WI38 (cell line): ENCODE results near the gene TCP11.

Source experiments
- H3K4me3 ChIP-seq: 2 replicates; pipeline ENCODE4 v1.5.1; 2011; ENCODE audit warnings: low read depth, mild to moderate bottlenecking, control low read depth, low read length
- TF ChIP-seq, protein P1 (sequence below): IDR thresholded peaks from 2 replicates; pipeline ENCODE4 v1.5.1; 2012; ENCODE audit warnings: low read depth, mild to moderate bottlenecking, control low read depth, low read length

The TCP11 gene

DNA sequence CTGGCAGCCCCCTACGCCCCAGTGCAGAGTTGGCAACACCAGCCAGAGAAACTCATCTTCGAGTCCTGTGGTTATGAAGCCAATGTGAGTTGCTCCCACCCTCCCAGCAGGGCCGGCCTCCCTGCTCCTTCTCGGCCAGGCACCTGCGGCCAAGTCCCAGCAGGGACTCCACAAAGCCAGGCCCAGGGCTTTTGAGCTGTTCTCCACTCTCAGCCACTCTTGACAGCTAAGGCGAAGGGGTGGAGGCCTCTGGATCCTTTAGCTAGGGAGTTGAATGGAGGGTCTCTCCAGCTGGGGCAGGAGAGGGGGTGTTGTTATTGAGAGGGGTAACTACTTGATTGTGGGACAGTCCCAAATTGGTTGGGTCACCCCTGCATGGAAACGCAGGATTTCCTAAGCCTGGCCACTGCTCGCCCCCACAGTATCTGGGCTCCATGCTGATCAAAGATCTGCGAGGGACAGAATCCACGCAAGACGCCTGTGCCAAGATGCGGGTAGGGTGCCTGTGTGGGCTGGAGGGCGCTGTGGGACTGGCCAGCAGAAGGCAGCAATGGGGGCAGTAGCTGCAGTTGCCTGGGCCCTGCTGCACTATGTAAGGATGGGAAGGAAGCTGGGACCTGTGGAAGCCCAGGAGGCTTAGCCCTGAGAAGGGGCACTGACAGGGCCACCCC, 58.3 kb downstream of the TCP11 start:
- TF ChIP-seq, protein P1, sequence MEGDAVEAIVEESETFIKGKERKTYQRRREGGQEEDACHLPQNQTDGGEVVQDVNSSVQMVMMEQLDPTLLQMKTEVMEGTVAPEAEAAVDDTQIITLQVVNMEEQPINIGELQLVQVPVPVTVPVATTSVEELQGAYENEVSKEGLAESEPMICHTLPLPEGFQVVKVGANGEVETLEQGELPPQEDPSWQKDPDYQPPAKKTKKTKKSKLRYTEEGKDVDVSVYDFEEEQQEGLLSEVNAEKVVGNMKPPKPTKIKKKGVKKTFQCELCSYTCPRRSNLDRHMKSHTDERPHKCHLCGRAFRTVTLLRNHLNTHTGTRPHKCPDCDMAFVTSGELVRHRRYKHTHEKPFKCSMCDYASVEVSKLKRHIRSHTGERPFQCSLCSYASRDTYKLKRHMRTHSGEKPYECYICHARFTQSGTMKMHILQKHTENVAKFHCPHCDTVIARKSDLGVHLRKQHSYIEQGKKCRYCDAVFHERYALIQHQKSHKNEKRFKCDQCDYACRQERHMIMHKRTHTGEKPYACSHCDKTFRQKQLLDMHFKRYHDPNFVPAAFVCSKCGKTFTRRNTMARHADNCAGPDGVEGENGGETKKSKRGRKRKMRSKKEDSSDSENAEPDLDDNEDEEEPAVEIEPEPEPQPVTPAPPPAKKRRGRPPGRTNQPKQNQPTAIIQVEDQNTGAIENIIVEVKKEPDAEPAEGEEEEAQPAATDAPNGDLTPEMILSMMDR: no peak
- no peak overlapping the region for H3K4me3 ChIP-seq

DNA sequence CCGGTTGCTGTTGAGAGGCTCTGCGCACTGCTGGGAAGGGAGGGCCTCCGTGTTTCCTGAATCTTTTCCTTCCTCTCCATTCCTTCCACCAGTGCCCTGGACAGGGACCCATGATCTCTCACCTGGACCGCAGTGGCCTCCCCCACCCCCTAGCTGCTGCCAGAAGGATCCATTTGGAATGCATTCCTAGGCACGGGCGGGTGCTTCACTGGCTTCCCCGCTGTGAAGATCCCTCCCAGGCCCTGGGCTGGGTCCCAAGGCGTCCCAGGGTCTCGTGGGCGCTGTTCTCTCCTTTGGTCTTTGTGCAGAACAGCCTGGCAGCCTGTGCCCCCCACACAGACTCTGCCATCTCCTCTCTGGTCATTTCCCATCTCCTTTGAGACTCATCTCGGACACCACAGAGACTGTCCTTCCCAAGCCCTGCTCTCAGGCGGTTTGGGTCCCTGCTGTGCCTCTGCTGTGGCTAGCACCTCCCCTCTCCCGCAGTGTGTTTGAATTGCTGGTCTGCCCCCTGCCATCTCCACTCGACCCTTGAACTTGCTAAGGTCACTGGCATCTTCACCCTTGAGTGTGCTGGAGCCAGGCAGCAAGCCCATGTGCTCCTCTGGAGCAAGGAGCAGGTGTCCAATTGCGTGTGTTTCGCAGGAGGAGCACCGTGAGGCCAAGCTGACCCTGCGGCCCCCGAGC, 59.0 kb downstream of the TCP11 start:
- TF ChIP-seq, protein P1: no peak
- no peak overlapping the region for H3K4me3 ChIP-seq

DNA sequence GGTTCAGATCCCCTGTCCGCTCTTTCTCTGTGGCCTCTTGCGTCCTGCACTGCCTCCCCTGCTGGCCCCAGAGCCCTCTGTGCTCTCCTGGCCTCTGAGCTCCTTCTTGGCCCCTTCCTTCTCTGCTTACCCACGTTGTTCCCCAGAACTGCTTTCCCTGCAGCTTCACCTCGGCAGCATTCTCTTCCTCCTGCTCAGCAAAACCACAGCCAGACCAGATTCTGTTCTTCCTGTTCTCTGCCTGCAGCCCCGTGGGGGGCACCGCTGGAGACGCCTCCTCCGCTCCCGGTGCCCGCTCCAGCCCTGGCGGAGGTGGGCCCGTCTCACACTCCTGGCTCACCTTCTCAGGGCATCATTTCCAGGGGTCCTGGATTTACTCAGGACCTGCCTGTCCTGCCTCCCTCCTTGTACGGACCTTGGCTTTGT, 59.7 kb downstream of the TCP11 start:
- TF ChIP-seq, protein P1: no peak
- H3K4me3 ChIP-seq: no peak overlapping the region

DNA sequence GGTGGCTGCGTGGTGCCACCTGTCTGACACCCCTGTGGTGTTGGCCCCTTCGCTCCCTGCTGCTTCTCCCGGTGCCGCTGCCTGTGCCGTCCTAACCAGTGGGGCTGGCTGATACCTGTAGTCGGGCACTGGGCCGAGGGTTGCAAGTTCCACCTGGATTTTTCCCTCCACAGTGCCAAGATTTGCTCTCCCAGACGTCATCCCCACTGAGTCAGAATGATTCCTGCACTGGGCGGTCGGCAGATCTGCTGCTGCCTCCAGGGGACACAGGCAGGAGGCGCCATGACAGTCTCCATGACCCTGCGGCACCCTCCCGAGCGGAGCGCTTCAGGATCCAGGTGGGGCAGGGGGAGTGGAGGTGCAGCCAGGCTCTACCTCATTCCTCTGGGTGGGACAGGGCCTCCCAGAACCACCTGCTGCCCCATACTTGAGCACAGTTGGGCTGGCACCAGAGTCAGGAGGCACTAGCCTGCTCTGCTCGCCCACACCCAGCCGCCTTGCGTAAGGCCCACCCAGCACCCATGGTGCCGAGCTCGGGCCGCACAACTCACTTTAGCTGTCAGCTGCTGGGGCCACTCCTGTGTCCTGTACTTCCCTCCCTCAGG, 60.2 kb downstream of the TCP11 start:
- TF ChIP-seq, protein P1: no peak
- H3K4me3 ChIP-seq: no peak overlapping the region

DNA sequence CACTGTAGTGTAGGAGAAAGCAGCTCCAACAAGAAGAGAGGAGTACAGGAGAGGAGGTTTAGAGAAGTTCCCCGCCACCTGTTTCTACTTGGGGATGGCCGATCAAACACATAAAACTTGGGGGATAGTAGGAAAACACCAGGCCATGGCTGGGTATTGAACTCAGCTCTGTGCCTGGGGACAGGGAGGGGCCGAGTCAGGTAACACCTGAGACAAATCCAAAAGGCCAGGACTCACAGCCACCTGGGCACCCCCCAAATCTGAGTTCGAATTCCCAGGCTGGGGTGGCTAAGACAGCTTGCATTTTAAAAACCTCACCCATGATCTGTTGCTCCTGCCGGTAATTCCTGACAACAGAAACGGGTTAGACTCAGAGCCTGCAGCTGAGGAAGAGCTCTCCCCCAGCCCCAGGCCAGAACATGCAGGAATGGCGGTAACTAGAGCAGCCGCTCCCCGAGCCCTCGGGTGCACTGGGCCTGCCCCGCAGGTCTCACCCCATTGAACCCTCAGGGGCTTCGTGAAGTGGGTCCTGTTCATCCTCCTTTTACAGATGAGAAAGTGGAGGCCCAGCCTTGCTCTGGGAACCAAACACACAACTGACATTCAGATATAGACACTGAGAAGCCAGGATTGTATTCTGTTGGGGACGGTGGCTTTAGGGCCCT, 61.0 kb downstream of the TCP11 start:
- H3K4me3 ChIP-seq: no peak overlapping the region
- TF ChIP-seq, protein P1: no peak

DNA sequence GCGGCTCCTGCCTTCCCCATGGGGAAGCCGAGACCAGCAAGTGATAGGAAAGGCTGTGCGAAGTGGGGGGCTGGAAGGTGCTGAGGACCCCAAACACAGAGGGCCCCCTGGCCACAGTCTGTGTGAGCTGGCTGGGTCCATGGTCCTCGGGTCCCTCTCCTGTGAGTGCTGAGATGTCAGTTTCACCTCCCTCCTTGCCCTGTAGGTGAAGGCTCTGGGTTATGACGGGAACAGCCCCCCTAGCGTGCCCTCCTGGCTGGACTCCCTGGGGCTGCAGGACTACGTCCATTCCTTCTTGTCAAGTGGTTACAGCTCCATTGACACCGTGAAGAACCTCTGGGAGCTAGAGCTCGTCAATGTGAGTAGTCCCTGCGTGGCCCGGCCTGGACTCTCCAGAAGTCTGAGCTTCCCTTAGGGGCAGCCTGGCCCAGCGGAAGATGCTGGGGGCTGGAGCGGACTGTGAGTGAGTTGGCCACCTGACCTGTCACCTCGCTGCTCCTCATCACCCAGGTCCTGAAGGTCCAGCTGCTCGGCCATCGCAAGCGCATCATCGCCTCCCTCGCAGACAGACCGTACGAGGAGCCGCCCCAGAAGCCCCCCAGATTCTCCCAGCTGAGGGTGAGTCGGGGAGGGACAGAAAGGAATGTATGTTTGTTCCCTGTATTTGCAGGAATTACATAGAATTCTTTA, 61.7 kb downstream of the TCP11 start:
- no peak overlapping the region for H3K4me3 ChIP-seq
- TF ChIP-seq, protein P1: no peak
